Body of pancreas (tissue), 4 donors: ENCODE results near the gene ACOX1. TPM values are rescaled to one million over a fixed set of nuclear protein-coding genes. Genes with fewer than 3 reads are reported as not detected.

Source experiments
- ATAC-seq: fragments of 150-250 bp; one replicate; pipeline ENCODE4 v1.9.1; 2016
- DNase-seq, 4 donors: peaks; one replicate each; pipeline ENCODE4 v3.0.0-alpha.2; 2019
- H3K27ac ChIP-seq, 4 donors: fragments of 200-600 bp; sonication (generic); 1 replicate in 3 of 4; 2 replicates in 1 of 4; pipeline versions ENCODE4 v1.5.1 to v1.6.1; 2016 to 2019; ENCODE audit warnings: mild to moderate bottlenecking in 1 of 4, mixed read lengths in 1 of 4, moderate library complexity in 1 of 4
- H3K27me3 ChIP-seq, 2 donors: fragments of 200-600 bp; sonication (generic); one replicate each; pipeline ENCODE4 v1.6.0; 2016; ENCODE audit warnings: mild to moderate bottlenecking in 1 of 2
- H3K36me3 ChIP-seq, 2 donors: fragments of 200-600 bp; sonication (generic); replicated peaks in 1 of 2; 2 replicates each; pipeline ENCODE4 v1.5.1; 2016; ENCODE audit warnings: low read depth in 2 of 2; ENCODE audit not compliant: insufficient read depth in 1 of 2
- H3K4me1 ChIP-seq: fragments of 200-600 bp; sonication (generic); one replicate; pipeline ENCODE4 v1.6.0; 2016
- H3K4me3 ChIP-seq, 2 donors: fragments of 200-600 bp; sonication (generic); 1 replicate in 1 of 2; 2 replicates in 1 of 2; pipeline ENCODE4 v1.5.1; 2016 to 2019
- H3K9me3 ChIP-seq, 3 donors: fragments of 200-600 bp; sonication (generic); 1 replicate in 2 of 3; 2 replicates in 1 of 3; pipeline ENCODE4 v1.5.1; 2016
- CTCF ChIP-seq, 7 experiments: fragments of 450-650 bp in 4 of 7; fragments of 200-600 bp in 3 of 7; sonication (generic) in 3 of 7; IDR thresholded peaks; one replicate each; pipeline ENCODE4 v1.5.1; 2016 to 2019; ENCODE audit warnings: antibody characterized with exemption in 7 of 7
- POLR2A ChIP-seq, 3 donors: fragments of 450-650 bp; IDR thresholded peaks; one replicate each; pipeline ENCODE4 v1.6.1; 2016; ENCODE audit warnings: antibody characterized with exemption in 3 of 3, mild to moderate bottlenecking in 2 of 3
- WGBS, 2 donors: methylation state at CpG; one replicate each; pipeline ENCODE4 v1.1.5; 2017; 5-methylcytosine and 5-hydroxymethylcytosine counted together
- intact Hi-C: fragments of 100-400 bp; cut with DNase I; formaldehyde crosslinking; loops from one replicate; pipeline ENCODE4 v1.15.1; 2023
- total RNA-seq, 2 donors: library from RNA; depleted of rRNA; stranded (reverse); fragments of >200 nt; gene quantifications; one replicate each; pipeline ENCODE4 v1.1.0, GENCODE V29; 2016

ACOX1 gene
- total RNA-seq, 2 donors from 2014 or later, result 69.0 to 77.1 TPM

- Histone ChIP-seq H3K4me1 (peaks cover 31% of the 10 kb centered on the region), H3K36me3 (no peaks in the 10 kb centered on the region), H3K4me3 (no peak overlapping the region), H3K27ac (no peak overlapping the region), H3K27me3 (no peaks in the 10 kb centered on the region), H3K9me3 (no peaks in the 10 kb centered on the region)
- ATAC-seq (no peak), DNase-seq (no peak)
- WGBS, 2 donors, result 84 to 86% methylated on average over 10 to 16 of the region's 16 CpGs
- TF ChIP-seq POLR2A (IDR thresholded peaks at IDR 0.05) (no peak), CTCF (IDR thresholded peaks at IDR 0.05) (no peak)
- intact Hi-C loops, result loop anchor here (5.0 kb wide), 1 partner anchor 101 kb away; no protein-coding TSS in a partner anchor
Measured at GRCh38 chr17:76007850-76008165, 28.8 kb upstream of the ACOX1 start.

- Histone ChIP-seq H3K4me3 (no peak overlapping the region), H3K9me3 (no peaks in the 10 kb centered on the region), H3K4me1 (peaks cover 36% of the 10 kb centered on the region), H3K36me3 (no peaks in the 10 kb centered on the region), H3K27ac (no peak overlapping the region), H3K27me3 (no peaks in the 10 kb centered on the region)
- DNase-seq (no peak), ATAC-seq (no peak)
- TF ChIP-seq CTCF (IDR thresholded peaks at IDR 0.05) (no peak), POLR2A (IDR thresholded peaks at IDR 0.05) (no peak)
- 77 to 87% methylated on average over 17 to 39 of the region's 39 CpGs for WGBS, 2 donors
- intact Hi-C loops, result loop anchor here (5.0 kb wide), 1 partner anchor 100 kb away; no protein-coding TSS in a partner anchor
Measured at GRCh38 chr17:76007131-76007849, 28.3 kb upstream of the ACOX1 start.

GRCh38 chr17:76005263-76006149 is 26.5 kb upstream of the ACOX1 start:
- peak; percentile 79 to 89 (median 85) for DNase-seq
- no peaks in the 10 kb centered on the region for H3K9me3 ChIP-seq
- no peaks in the 10 kb centered on the region for H3K36me3 ChIP-seq
- H3K4me3 ChIP-seq, result no peak overlapping the region
- H3K27ac ChIP-seq, result peak overlapping the region; percentile 13 to 85 (median 52)
- H3K4me1 ChIP-seq, result peaks cover 48% of the 10 kb centered on the region
- intact Hi-C loops, result loop anchor here (5.0 kb wide), 1 partner anchor 98 kb away; no protein-coding TSS in a partner anchor
- ATAC-seq, result peak; percentile 62
- no peaks in the 10 kb centered on the region for H3K27me3 ChIP-seq
- 38 to 45% methylated on average over 12 to 16 of the region's 16 CpGs for WGBS, 2 donors
- peak; percentile 68 to 85 (median 80) for TF ChIP-seq CTCF (IDR thresholded peaks at IDR 0.05)
- no peak for TF ChIP-seq POLR2A (IDR thresholded peaks at IDR 0.05)

- no peak for DNase-seq
- Histone ChIP-seq H3K27me3 (no peaks in the 10 kb centered on the region), H3K27ac (peak overlapping the region; percentile 13 to 85 (median 52)), H3K4me1 (peaks cover 55% of the 10 kb centered on the region), H3K9me3 (no peaks in the 10 kb centered on the region), H3K36me3 (no peaks in the 10 kb centered on the region), H3K4me3 (no peak overlapping the region)
- WGBS, 2 donors, result 60 to 71% methylated on average over 1 to 8 of the region's 8 CpGs
- TF ChIP-seq POLR2A (IDR thresholded peaks at IDR 0.05) (no peak), CTCF (IDR thresholded peaks at IDR 0.05) (no peak)
- no peak for ATAC-seq
- intact Hi-C loops, result loop anchor here (5.0 kb wide), 1 partner anchor 98 kb away; no protein-coding TSS in a partner anchor
Measured at GRCh38 chr17:76004750-76005262, 25.8 kb upstream of the ACOX1 start.
